ENCODE results near the gene CRYL1.

DNA sequence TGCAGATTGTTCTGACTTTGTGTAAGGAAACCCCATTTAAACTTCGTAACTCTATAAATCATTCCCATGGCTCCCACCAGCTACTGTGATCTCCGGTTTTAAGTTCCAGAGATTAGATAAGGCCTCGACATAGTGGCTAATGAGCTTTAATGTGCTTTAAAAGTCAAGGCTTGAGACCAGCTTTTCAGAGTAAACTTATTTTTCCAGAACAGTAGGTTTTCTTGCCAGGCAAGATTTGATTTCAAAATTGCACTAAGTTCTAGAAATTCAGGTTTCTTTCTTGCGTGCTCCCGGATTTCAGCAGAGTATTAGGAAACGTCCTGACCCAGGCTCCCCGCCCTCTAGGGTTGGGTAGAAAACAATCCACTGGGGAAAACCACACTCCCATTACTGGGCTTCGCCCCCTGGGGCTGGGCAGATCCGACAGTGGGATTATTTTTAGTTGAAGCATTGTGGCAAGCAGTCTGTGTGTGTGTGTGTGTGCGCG lies 43.3 kb downstream of the CRYL1 start:
- TF ChIP-seq GABPA (IDR thresholded peaks at IDR 0.05; ENCODE audit: low read depth): no peak
- no peak for TF ChIP-seq CTCF (IDR thresholded peaks at IDR 0.05; ENCODE audit: insufficient read depth, low read length)
- TF ChIP-seq POLR2AphosphoS5 (IDR thresholded peaks at IDR 0.05; ENCODE audit: low read depth): no peak
- TF ChIP-seq, protein P1, sequence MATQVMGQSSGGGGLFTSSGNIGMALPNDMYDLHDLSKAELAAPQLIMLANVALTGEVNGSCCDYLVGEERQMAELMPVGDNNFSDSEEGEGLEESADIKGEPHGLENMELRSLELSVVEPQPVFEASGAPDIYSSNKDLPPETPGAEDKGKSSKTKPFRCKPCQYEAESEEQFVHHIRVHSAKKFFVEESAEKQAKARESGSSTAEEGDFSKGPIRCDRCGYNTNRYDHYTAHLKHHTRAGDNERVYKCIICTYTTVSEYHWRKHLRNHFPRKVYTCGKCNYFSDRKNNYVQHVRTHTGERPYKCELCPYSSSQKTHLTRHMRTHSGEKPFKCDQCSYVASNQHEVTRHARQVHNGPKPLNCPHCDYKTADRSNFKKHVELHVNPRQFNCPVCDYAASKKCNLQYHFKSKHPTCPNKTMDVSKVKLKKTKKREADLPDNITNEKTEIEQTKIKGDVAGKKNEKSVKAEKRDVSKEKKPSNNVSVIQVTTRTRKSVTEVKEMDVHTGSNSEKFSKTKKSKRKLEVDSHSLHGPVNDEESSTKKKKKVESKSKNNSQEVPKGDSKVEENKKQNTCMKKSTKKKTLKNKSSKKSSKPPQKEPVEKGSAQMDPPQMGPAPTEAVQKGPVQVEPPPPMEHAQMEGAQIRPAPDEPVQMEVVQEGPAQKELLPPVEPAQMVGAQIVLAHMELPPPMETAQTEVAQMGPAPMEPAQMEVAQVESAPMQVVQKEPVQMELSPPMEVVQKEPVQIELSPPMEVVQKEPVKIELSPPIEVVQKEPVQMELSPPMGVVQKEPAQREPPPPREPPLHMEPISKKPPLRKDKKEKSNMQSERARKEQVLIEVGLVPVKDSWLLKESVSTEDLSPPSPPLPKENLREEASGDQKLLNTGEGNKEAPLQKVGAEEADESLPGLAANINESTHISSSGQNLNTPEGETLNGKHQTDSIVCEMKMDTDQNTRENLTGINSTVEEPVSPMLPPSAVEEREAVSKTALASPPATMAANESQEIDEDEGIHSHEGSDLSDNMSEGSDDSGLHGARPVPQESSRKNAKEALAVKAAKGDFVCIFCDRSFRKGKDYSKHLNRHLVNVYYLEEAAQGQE (IDR thresholded peaks at IDR 0.05; ENCODE audit: insufficient replicate concordance, low read depth): no peak
